Measurements from ENCODE around the gene ITGAV.

- TF ChIP-seq CTCF (IDR thresholded peaks at IDR 0.05): no peak
- TF ChIP-seq POLR2A (IDR thresholded peaks at IDR 0.05): no peak
These were observed 35.4 kb upstream of the ITGAV start for GRCh38 chr2:186554429-186554828.
